OCI-LY3 (cell line): Measurements from ENCODE around the gene LIFR.

ENCODE experiments used
- CTCF ChIP-seq: fragments of 200-600, 300-600 bp; sonication (generic); IDR thresholded peaks from 2 replicates; pipeline ENCODE4 v1.5.1; 2014; ENCODE audit warnings: antibody characterized with exemption, low read length, low read depth
- EZH2phosphoT487 ChIP-seq: fragments of 200-600 bp; shearing (Covaris generic); IDR thresholded peaks from 2 replicates; pipeline ENCODE4 v1.6.1; 2018; ENCODE audit warnings: antibody characterized with exemption, mixed run types, low read depth

DNA sequence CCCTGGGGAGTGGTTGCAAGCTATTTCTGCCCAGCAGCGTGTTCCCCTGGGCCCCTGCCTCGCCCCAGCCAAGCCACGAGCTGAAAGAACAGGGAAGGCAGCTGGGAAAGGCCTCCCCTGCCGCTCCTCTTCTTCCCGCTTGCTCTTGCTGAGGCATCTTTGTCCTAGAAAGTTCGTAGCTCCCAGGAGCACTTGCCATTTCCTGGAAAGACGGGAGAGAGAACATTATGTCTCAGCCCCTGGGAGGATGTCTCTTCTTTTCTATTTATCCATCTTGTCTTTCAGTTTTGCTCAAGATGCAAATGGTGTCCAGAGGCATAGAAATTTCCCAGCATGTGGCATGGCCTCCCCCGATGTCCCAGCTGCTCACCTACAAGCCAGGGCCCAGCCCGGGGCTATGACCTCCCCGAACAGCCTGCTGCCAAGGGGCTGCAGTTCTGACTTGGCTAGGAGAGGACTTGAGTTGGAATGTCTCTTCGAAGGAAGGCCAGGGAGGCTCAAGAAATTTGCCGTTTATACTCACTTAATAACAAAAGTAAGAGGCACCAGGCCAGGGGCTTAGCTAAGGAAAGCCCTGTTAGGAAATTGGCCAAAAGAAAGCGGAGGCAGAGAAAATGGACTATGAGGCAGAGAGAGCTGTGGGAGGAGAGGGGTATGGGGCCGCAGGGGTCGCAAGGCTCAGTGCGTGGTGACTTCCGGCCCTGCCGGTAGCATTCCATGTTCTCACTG, 87.3 kb downstream of the LIFR start:
- TF ChIP-seq CTCF (no peak), EZH2phosphoT487 (no peak)
